Measurements from ENCODE around the gene BPGM. TPM values are rescaled to one million over a fixed set of nuclear protein-coding genes. Genes with fewer than 3 reads are reported as not detected.

The BPGM gene
- total RNA-seq (2014; rRNA removed; shearing (Covaris generic); ENCODE audit: low replicate concordance), result 3.3 and 9.4 TPM in 2 replicates

DNA sequence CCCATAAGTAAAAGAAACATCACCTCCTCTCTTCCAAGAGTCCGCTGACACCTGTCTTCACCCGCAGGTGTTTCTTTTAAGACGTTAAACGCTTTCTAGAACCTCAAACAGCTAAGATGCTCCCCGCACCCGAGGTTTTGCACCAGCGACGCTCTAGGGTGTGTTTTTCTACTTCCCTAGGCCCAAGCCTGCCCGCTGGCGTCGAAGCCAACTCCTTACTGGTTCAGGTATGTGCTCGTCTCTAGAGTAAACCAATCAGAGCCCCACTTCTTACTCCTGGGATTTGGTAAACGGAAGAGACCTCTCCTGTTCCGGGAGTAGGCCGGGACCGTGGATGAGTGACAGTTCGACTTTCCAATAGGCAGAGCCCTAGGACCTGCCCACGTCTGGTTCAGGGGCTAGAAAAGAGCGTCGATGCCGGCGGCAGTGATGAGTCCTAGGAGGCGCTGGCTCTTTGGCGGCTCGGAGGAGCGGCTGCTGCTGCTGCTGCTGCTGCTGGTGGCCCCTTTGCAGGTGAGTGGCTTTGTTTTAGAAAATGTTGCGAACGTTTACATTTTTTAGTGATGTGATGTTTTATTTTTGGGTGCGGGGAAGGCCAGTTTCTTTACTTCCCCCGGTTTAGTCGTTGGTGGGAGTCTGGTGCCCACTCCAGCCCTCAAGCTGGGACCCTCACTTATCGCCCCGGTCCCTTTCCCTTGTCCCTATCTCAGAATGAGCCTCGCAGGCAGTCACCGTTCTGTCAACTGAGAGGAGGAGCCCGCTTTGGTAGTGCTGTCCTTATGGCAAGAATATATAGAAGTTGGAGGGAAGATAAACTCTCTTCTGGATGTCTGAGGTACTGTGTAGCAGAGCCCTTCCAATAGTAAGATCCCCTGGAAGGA, at the start of gene BPGM:
Gene BPGM, plus strand, starts transcription at position 429 of the 881 bp plus-strand sequence. CDS start 14,655 bp downstream, outside the sequence.
- in situ Hi-C loops (cut with HindIII; ENCODE audit: low pct_unique_long_range_greater_than_20kb, low sequenced_read_pairs), result no loop called here

DNA sequence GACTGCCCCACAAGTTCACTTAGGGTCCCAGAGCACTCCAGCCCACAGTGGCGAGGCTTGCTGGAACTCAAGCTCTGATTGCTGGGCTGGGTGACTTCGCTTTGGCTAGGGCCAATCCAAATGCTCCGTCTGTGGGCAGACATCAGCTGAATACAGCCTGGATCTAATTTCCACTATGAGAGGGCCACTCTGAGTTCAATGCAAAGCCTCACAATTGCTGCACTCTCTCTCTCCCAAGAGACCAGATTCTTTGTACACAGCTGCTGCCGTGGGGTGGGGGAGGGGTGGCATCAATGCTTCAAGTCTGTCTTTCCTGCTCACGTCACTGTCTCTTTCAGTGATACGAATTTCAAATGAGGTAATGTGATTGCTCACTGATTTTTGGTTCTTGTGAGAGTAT, 47.3 kb upstream of the BPGM start:
- in situ Hi-C loops (cut with HindIII; ENCODE audit: low pct_unique_long_range_greater_than_20kb, low sequenced_read_pairs), result no loop called here
- DNase-seq (ENCODE audit: low read depth), result no peak

More for the DNA sequence above, at the start of gene BPGM:
- peak; percentile 99 for DNase-seq (ENCODE audit: low read depth)

DNA sequence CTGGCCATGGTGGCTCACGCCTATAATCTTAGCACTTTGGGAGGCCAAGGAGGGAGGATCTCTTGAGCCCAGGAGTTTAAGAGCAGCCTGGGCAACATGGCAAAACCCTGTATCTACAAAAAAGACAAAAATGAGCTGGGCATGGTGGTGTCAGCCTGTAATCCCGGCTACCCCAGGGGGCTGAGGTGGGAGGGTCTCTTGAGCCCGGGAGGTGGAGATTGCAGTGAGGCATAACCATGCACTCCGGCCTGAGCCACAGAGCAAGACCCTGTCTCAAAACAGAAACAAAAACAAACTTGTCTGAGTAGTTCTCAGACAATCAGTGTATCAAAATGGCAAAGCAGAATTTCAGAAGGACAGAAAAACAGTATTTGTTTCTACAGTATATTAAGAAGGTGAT, 45.2 kb upstream of the BPGM start:
- DNase-seq (ENCODE audit: low read depth), result no peak
- in situ Hi-C loops (cut with HindIII; ENCODE audit: low pct_unique_long_range_greater_than_20kb, low sequenced_read_pairs), result loop anchor here (10.0 kb wide), 1 partner anchor 57 kb away; the partner anchor contains the start of gene AKR1B15

DNA sequence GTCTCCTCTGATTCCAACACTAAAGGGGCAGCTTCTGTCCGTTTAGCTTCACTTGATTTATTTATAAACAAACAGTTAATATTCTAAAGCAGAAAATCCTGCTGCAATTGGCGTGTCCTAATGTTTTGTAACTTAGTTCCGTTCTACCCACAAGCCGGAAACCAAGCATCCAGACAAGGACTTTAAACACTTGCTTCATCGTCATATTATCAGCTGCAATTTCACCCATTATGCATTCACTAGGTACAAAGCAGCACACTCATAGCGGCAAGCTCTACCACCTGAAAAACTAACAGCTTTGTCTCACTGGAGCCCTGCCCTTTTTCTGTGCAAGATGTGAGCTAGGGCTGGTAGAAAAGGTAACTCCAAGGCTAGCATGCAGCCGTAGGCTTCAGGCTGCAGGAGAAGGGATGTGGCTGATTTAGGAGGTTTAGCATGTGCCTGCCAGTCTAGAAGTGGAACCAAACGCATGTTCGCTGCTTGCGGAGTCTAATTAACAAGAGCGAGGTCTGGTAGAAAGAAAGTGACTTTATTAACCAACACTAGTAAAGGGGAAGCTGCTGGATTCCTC, 43.7 kb upstream of the BPGM start:
- in situ Hi-C loops (cut with HindIII; ENCODE audit: low pct_unique_long_range_greater_than_20kb, low sequenced_read_pairs), result loop anchor here (10.0 kb wide), 1 partner anchor 58 kb away; the partner anchor contains the start of gene AKR1B15
- DNase-seq (ENCODE audit: low read depth), result no peak

DNA sequence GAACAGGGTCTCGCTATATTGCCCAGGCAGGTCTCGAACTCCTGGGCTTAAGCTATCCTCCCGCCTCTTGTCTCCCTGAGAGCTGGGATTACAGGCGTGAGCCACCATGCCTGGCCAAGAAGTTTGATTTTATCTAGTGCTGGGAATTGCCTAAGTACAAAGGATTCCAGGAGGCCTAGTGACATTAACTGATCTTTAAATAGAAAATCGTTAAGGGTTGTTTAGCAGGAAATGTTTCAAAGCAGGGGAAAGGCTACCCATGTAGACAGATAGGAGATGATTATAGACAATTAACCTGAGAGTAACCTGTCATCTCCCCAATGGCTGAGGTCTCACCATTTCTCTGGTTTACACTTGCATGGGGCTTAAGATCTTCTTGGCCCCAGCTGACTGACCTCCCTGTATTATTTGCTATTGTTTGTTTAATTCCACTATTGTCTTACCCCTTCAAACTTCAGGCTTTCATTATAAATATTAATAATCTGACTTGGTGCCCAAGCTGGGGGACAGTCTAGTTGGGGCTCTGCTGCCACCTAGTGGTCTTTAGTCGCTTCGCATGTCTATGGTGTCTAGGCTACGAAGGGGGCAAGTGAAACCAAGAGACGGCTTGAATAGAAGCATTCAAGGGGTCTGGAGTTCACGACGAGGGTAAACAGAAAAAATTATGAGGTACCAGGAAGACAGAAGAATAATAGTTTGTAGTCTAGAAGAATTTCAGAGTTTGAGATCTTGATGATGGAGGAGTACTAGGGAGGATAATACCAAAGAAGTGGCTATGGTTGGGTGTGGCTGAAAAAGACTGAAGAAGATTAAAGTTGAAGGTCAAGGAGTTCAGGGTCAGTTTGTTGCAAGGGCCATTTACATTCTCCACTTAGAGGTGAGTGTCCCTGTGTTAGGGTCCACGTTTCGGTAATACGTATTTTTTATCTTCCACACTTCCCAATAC, 40.4 kb upstream of the BPGM start:
- in situ Hi-C loops (cut with HindIII; ENCODE audit: low pct_unique_long_range_greater_than_20kb, low sequenced_read_pairs), result loop anchor here (10.0 kb wide), 1 partner anchor 61 kb away; the partner anchor contains the start of gene AKR1B15
- DNase-seq (ENCODE audit: low read depth), result peak; percentile 59

DNA sequence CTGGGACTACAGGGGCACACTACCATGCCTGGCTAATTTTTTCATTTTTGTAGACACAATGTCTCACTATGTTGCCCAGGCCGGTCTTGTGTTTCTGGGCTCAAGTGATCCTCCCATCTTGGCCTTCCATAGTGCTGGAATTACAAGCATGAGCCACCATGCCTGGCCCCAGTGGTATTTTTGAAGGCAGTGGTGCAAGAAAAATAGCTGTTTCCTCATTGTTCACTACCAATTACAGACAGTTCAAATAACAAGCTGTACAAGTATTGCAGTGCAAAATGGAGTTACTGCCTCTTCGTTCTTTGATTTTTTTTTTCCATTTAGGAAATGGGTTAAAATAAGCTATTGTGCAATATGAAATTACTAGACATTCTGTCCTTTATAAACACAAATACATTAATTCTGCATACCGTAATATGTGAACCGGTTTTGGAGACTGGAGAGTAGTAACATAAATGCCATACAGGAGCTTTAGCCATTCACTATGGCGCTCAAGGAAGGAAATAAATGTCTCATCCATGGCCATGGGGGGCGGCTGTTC, 35.0 kb upstream of the BPGM start:
- no peak for DNase-seq (ENCODE audit: low read depth)
- in situ Hi-C loops (cut with HindIII; ENCODE audit: low pct_unique_long_range_greater_than_20kb, low sequenced_read_pairs), result no loop called here

DNA sequence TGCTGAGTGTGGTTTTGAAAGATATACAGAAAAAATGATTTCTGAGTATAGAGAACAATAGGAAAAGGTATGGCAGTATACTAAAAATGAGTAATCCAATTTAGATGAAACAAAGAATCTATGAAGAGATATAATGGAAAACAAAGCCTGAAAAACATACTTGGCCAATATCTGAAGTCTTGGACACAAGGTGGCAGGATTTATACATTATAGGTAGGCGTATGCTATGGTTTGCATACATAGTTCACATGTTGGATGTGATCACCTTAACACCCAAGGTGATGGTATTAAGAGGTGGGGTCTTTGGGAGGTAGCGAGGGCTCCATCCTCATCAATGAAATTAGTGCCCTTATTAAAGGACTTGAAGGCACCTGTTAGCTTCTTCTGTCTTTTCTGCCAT, 34.5 kb upstream of the BPGM start:
- in situ Hi-C loops (cut with HindIII; ENCODE audit: low pct_unique_long_range_greater_than_20kb, low sequenced_read_pairs), result no loop called here
- no peak for DNase-seq (ENCODE audit: low read depth)

DNA sequence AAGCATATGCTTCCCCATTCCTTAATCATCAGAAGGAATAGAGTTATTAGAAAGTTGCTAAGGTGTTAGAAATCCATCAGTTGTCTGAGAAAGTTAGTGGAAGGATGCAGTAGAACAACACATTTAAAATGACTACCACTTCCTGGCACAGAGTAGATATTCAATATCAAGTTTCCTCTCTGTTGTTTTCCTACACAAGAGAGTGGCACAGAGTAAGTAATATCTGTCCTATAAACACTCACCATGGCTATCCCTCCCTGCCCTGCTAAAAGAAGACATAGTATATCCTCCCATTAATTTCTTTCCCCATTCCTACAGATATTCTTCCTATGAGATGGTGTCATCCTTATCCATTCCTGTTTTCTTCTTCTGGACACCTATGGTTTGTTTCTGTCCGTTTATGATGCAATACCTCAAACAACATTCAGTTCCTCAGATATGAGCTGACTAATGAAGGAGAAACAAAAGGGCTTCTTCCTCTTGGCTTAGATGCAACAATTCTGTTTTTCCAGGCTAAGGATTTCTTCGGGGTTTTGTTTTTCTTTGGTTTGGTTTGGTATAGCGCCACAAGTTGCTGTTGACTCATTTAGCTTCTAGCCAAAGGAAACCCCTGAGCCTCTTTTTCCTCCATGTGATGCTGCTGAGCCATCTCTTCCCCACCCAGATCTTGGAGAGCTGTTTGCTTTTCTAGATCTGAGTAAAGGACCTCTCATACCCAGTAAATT, 32.9 kb upstream of the BPGM start:
- DNase-seq (ENCODE audit: low read depth), result peak; percentile 89
- in situ Hi-C loops (cut with HindIII; ENCODE audit: low pct_unique_long_range_greater_than_20kb, low sequenced_read_pairs), result no loop called here

DNA sequence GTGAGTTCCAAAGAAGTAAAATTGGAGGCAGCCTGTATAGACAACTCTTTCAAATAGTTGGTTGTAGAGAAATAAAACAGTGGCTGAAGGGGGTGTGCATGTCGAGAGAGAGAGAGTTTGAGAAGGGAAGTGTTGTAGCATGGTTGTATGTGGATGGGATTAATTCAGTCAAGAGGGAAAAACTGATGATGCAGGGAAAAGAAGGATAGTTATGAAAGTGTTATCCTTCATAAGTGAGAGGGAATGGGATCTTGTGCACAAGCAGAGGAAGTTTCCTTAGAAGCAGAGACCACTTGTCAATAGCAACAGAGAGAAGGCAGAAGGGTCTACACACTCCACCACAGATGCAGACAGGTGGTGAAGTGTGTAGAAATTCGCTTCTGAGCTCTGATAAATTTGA, 30.0 kb upstream of the BPGM start:
- DNase-seq (ENCODE audit: low read depth), result no peak
- in situ Hi-C loops (cut with HindIII; ENCODE audit: low pct_unique_long_range_greater_than_20kb, low sequenced_read_pairs), result no loop called here

DNA sequence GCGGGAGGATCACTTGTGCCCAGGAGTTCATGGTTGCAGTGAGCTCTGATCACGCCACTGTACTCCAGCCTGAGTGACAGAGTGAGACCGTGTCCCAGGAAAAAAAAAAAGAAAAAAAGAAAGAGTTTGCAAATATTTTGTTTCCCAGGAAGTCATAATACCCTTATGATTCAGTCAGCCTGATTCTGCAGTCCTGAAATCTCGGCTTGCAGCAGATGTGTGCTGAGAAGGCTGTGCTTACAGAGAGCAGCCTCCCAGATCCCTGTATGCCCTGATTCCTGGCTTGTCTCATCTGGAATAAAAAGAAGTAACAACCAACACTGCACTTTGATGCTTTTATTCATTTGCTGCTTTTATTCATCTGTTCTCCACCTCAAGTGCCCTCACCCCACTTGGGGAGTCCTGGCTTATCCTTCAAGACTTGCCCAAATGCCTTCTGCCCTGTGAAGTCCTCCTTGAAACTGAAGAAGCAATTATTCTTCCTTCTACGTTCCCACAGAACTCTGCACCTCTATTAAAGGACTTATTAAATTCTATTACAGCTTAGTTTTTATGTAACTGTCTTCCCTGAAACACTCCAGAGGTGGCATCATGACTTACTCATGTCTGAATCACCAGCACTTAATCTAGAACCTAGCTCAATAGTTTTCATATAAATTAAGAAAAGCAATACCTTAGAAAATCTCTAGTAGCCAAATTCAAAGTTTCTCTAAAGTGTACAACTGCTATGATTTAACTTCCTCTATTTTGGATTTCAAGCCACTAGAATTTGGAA, 27.7 kb upstream of the BPGM start:
- no peak for DNase-seq (ENCODE audit: low read depth)
- in situ Hi-C loops (cut with HindIII; ENCODE audit: low pct_unique_long_range_greater_than_20kb, low sequenced_read_pairs), result no loop called here

DNA sequence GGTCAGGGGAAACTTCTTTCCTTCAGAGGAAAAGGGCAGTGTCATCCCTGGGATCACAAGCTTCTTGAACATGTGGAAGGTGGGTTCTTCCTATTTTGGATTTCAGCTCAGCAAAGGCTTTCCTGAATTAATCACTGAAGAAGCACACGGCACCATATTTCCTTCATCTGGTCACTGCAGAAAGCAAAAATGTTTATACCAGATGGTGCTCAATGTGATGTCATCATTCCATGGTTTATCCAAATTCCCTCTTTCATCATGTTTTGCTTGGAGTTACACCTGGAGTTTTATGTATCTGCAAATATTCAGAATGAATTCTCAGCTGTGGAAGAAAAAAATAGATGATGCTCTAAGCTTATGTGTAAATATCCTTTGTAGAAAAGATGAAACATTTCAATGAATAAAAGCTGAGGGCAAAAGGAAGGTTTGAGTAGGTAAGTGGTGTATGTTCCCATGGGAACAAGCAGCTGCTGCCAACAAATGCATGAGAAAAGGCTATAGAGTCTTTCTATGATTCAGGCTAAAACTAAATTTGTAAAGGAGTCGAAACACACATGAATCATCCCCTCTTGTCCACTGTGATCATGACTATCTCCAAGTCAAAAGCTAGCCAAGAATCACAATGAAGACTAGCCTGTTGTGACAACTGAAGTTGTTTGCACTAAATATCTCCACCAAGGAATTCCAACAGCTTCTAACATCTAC, 26.9 kb upstream of the BPGM start:
- no peak for DNase-seq (ENCODE audit: low read depth)

DNA sequence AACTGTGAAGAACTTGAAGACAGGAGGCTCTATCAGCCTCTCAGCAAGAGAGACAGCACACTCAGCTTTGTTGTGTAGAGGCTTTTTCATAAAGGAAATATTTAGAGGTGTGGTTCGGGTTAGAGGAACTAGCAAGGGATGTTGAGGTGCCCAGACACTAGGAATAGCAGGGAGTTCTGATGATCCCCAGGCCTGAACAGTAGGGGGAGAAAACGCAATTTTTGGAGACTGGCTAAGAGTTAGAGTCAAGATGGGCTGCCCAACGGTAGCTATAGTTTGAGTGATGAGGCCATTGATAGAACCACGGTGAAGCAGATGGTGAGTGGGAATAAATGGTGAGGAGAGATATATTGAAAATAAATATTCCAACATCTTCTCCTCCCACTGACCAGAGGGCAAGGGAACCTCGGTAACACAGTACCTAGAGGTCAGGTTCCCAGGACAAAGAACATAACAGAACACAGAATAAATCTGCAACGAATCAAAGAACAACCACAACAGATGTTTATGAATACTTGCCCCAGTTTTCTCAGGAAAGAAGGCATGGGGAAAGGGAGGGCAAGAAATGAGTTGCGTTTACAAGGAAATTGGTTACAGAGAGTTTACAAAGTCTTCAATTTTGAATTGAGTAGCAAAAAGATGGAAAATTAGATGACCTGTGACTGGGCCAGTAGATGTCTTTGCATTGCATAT, 24.2 kb upstream of the BPGM start:
- no peak for DNase-seq (ENCODE audit: low read depth)
- in situ Hi-C loops (cut with HindIII; ENCODE audit: low pct_unique_long_range_greater_than_20kb, low sequenced_read_pairs), result no loop called here

More for the DNA sequence above, 26.9 kb upstream of the BPGM start:
- in situ Hi-C loops (cut with HindIII; ENCODE audit: low pct_unique_long_range_greater_than_20kb, low sequenced_read_pairs), result no loop called here

DNA sequence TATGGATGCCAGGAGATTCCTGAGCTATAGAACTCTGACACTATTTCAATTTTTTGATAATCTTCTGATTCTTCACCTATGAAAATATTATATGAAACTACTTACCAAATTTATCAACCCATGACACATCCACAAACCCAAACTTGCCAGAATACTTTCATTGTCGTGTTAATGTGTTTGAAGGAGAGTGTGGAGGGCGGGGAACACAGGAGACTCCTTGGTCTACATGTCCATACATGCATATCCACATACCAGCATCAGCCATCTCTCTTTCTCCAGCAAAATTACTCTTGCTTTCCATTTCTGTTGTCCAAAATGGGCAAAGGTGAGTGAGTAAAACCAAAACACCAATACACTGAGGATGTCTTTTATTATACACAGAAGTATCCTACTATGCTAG, 23.5 kb upstream of the BPGM start:
- in situ Hi-C loops (cut with HindIII; ENCODE audit: low pct_unique_long_range_greater_than_20kb, low sequenced_read_pairs), result no loop called here
- DNase-seq (ENCODE audit: low read depth), result no peak

DNA sequence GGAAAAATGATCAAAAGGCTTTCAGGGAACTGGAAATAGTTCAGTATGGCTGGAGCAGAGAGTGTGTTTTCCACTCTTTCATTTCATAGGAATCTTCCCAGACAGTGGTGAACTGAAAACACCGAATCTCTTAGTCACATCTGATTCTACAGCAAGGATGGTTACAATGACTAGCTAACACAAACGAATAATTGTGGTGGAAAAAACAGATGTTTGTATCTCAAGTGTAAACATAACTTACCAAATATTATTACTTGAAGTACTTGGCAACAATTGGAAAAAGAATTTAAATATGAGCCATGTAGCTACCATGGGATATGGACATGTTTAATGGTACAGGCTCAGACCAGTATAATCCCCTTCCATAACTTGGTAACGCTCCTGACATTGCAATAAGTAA, 21.1 kb upstream of the BPGM start:
- no peak for DNase-seq (ENCODE audit: low read depth)
- in situ Hi-C loops (cut with HindIII; ENCODE audit: low pct_unique_long_range_greater_than_20kb, low sequenced_read_pairs), result no loop called here

DNA sequence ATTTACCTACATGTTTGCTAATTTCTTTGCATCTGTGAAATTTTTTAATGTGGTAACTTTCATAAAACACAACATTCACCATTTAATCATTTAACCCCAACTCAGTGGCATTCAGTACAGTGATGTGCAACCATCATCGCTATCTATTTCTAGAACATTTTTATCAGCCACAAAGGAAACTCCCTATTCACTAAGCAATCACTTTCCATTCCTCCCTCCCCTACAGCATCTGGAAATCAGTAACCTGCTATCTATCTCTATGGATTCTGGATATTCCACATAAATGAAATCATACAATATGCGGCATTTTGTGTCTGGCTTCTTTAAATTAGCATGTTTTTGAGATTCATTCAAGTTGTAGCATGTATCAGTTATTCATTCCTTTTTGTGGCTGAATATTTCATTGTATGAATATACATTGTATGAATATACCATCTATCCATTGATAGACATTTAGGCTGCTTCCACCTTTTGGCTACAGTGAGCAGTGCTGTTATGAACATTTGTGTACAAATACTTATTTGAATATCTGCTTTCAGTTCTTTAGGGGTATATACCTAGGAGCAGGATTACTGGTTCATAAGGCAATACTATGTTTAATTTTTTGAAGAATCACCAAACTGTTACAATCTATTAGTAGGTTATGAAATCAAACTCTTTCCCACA, 19.4 kb upstream of the BPGM start:
- in situ Hi-C loops (cut with HindIII; ENCODE audit: low pct_unique_long_range_greater_than_20kb, low sequenced_read_pairs), result no loop called here
- no peak for DNase-seq (ENCODE audit: low read depth)
